Activated CD4-positive, alpha-beta T cell treated with anti-CD3 and anti-CD28 coated beads, Interleukin-2, amount 50 U/mL, for 16 hours (primary cell): ENCODE results near the gene DCD.

Experiments used
- DNase-seq: peaks from one replicate; pipeline ENCODE4 v3.0.0-alpha.2; 2020

DCD gene

DNA sequence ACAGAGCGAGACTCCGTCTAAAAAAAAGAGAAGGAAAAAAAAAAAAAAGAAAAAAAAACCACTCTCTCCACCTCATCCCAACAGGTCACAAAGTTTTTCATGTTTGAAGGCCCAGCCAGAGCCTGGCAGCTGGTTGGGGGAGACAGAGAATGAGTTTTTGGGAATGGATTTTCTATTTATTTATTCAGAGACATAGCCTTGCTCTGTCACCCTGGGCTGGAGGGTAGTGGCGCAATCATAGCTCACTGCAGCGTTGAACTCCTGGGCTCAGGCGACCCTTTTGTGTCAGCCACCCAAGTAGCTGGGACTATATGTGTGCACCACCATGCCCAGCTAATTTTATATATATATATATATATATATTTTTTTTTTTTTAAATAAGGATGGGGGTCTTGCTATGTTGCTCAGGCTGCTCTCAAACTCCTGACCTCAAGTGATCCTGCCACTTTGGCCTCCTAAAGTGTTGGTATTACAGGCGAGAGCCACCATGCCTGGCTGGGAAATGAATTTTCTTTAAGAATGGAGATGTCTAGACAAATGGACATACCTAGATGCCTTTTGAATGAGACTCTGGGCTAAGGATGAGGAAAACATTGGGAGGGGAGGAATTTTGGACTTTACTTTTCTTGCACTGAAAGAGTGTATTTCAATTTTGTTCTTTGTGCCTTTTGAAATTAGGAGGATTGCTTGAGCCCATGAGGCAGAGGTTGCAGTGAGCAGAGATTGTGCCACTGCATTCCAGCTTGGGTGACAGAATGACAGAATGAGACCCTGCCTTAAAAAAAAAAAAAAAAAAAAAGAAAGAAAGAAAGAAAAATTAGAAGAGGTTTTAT, 42.8 kb downstream of the DCD start:
- DNase-seq: no peak

GRCh38 chr12:54604436-54604835, 43.7 kb downstream of the DCD start:
- no peak for DNase-seq

DNA sequence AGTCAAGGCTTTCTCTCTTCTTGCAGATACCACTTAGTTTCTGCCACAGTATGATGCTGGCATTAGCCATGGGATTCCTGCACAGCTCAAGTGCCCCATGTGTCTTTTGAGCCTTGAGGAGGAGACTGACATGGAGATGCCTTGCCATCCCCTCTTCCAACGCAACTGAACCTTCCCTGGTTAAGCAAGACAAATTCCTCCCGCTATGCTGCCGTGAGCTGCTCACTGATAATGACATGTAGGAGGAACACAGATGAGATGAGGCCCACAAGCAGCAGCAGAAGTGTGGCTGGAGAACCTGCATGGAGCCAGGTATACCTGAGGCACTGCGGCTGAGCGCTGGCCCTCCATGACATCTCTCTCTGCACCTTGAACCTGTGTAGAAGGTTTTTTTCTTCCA, 44.3 kb downstream of the DCD start:
- DNase-seq: no peak

DNA sequence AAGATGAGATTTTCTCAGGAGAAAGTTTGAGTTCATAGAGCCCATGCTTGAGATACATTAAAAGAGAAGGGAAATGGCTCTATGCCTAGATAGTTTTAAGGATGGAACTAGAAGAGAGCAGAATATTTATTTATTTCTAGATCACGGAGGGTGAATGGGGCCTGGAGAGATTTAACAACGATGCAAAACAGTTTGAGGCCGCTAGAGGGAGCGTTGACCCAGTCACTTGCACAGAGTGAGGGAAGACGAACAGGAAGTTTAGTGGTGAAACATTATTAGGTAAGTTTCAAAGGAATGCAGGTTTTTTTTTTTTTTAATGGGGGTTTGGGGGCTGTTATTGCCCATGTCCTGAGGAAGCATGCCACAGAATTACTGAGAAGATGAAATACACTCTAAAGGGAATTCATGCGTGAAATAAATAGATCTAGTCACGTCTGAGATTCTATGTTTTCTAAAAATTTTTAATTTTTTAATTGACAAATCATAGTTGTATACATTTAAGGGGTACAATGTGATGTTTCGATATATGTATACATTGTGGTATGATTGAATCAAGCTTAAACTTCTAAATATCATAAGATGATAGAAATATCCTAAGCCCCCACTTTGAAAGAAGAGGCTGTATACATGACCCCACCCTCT, 44.9 kb downstream of the DCD start:
- DNase-seq: peak; percentile 71

DNA sequence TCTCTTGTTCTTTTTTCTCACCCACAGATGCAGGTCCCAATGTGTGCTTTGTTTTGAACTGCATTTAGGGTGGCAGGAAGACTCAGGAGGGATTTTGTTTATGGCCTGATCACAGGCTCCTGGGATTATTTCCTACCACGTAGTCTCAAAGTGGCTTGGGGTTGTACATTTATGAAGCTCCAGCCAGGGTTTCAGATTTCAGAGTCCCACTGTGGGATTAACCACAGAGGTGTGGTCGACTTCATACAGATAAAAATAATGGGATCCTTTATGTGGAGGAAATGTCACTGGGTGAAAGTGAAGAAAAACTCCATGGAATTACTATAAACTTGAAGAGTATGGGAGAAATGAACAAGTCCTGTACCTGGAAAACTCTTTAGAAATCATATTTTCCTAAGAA, 45.5 kb downstream of the DCD start:
- DNase-seq: no peak

DNA sequence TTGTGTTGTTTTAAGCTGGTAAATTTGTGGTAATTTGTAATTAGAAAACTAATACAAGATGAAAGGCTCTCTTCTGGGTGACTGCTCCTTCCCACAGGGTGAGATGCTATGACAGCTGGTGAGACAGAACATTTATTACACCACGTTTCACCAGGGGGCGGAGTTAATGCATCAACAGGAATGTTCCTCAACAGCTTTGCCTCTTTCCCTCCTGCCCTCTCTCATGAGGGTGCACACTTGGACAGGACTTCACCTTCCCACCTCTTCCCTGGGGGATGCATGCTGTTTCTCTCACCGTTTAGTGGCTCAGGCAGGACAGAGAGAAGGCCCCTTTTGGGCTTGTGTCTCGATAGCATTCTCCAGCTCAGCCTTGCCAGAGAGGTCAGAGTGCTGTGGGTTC, 46.3 kb downstream of the DCD start:
- no peak for DNase-seq

- no peak for DNase-seq
Observed at GRCh38 chr12:54598970-54599369, 49.2 kb downstream of the DCD start.

GRCh38 chr12:54596526-54596946, 51.6 kb downstream of the DCD start:
- DNase-seq: peak; percentile 44

GRCh38 chr12:54595471-54595870, 52.7 kb downstream of the DCD start:
- no peak for DNase-seq
